B cell (primary cell): ENCODE results near the gene ZNF239. TPM values are rescaled to one million over a fixed set of nuclear protein-coding genes. Genes with fewer than 3 reads are reported as not detected.

ENCODE experiments used
- ATAC-seq: fragments of 200-7000 bp; cut with Tn5 transposase; one replicate; pipeline ENCODE4 v1.10.0; 2021; ENCODE audit warnings: low read depth, mild to moderate bottlenecking, moderate number of reproducible peaks, moderate library complexity
- CTCF ChIA-PET: fragments of 350-600 bp; sonication (Branson Sonifier 250); formaldehyde crosslinking; loops from one replicate; lab custom pipeline; 2021; ENCODE audit warnings: antibody characterized with exemption, inconsistent platforms; lab: Charles Lee
- POLR2A ChIA-PET: fragments of 350-600 bp; sonication (Branson Sonifier 250); formaldehyde crosslinking; loops from one replicate; lab custom pipeline; 2021; ENCODE audit warnings: antibody characterized with exemption; lab: Charles Lee
- DNase-seq: peaks from one replicate; pipeline ENCODE4 v3.0.0; 2013
- H2AFZ ChIP-seq: 2 replicates; pipeline ENCODE4 v1.6.1; 2012; ENCODE audit warnings: mild to moderate bottlenecking, low read depth, low read length; ENCODE audit not compliant: insufficient read depth, poor library complexity, severe bottlenecking
- H3K27ac ChIP-seq, 2 donors: 1 replicate in 1 of 2; 2 replicates in 1 of 2; pipeline ENCODE4 v1.5.1; 2012 to 2013; ENCODE audit warnings: low read length in 2 of 2, mild to moderate bottlenecking in 2 of 2, moderate library complexity in 1 of 2
- H3K27me3 ChIP-seq, 4 experiments: fragments of 200-600 bp in 1 of 4; sonication (generic) in 1 of 4; replicated peaks in 1 of 4; 1 replicate in 2 of 4; 2 replicates in 2 of 4; pipeline versions ENCODE4 v1.6.1 to v1.7.0; 2013 to 2016; ENCODE audit warnings: low read length in 3 of 4, mild to moderate bottlenecking in 2 of 4, mixed read lengths in 1 of 4, moderate library complexity in 1 of 4; ENCODE audit not compliant: insufficient read depth in 4 of 4, control insufficient read depth in 3 of 4; ENCODE audit errors: control extremely low read depth in 1 of 4
- H3K36me3 ChIP-seq, 2 experiments: replicated peaks in 1 of 2; 1 replicate in 1 of 2; 2 replicates in 1 of 2; pipeline versions ENCODE4 v1.6.1 to v1.7.1; 2013; ENCODE audit warnings: low read length in 1 of 2; ENCODE audit not compliant: insufficient read depth in 2 of 2, control insufficient read depth in 1 of 2; ENCODE audit errors: control extremely low read depth in 1 of 2, extremely low read depth in 1 of 2
- H3K4me1 ChIP-seq, 2 donors: fragments of 200-600 bp in 1 of 2; sonication (generic) in 1 of 2; 1 replicate in 1 of 2; 2 replicates in 1 of 2; pipeline versions ENCODE4 v1.5.1 to v1.6.1; 2013 to 2017; ENCODE audit warnings: low read length in 2 of 2; ENCODE audit not compliant: control insufficient read depth in 2 of 2, insufficient read depth in 2 of 2
- H3K4me2 ChIP-seq: replicated peaks from 2 replicates; pipeline ENCODE3; 2012; ENCODE audit warnings: mild to moderate bottlenecking, low read depth, low read length; ENCODE audit not compliant: poor library complexity, severe bottlenecking
- H3K4me3 ChIP-seq, 5 experiments: fragments of 200-600 bp in 1 of 5; sonication (generic) in 1 of 5; 1 replicate in 3 of 5; 2 replicates in 2 of 5; pipeline versions ENCODE4 v1.5.1 to v1.7.0; 2011 to 2016; ENCODE audit warnings: low read length in 4 of 5, mild to moderate bottlenecking in 4 of 5, low read depth in 2 of 5, control low read depth in 1 of 5, moderate library complexity in 1 of 5; ENCODE audit not compliant: insufficient read depth in 1 of 5; ENCODE audit errors: control extremely low read depth in 1 of 5, extremely low read depth in 1 of 5
- H3K79me2 ChIP-seq: fragments of 200-600 bp; sonication (generic); one replicate; pipeline ENCODE4 v1.6.0; 2016; ENCODE audit warnings: low read length; ENCODE audit not compliant: control insufficient read depth, insufficient read depth
- H3K9ac ChIP-seq: fragments of 200-600 bp; sonication (generic); 2 replicates; pipeline ENCODE4 v1.6.1; 2017; ENCODE audit warnings: mild to moderate bottlenecking, low read length, moderate library complexity
- H3K9me3 ChIP-seq, 3 donors: one replicate each; pipeline versions ENCODE4 v1.6.1 to v1.7.1; 2013; ENCODE audit warnings: low read length in 2 of 3; ENCODE audit not compliant: control insufficient read depth in 2 of 3, insufficient read depth in 1 of 3; ENCODE audit errors: control extremely low read depth in 1 of 3
- H4K20me1 ChIP-seq: 2 replicates; pipeline ENCODE4 v1.6.0; 2012; ENCODE audit warnings: mild to moderate bottlenecking, low read length; ENCODE audit not compliant: insufficient read depth, control insufficient read depth, poor library complexity, severe bottlenecking
- H3K27ac Mint-ChIP-seq: one replicate; pipeline ENCODE4 v1.8.0; 2021; ENCODE audit warnings: mixed read lengths
- H3K27me3 Mint-ChIP-seq: one replicate; pipeline ENCODE4 v1.8.0; 2021; ENCODE audit warnings: mixed read lengths
- H3K4me1 Mint-ChIP-seq: one replicate; pipeline ENCODE4 v1.8.0; 2021; ENCODE audit warnings: mixed read lengths
- H3K4me3 Mint-ChIP-seq: one replicate; pipeline ENCODE4 v1.8.0; 2021; ENCODE audit warnings: mixed read lengths
- H3K9me3 Mint-ChIP-seq: one replicate; pipeline ENCODE4 v1.8.0; 2022; ENCODE audit warnings: mixed read lengths; ENCODE audit not compliant: insufficient read depth
- CTCF ChIP-seq: fragments of 200-600 bp; IDR thresholded peaks from one replicate; pipeline ENCODE4 v1.8.0; 2022; ENCODE audit warnings: antibody characterized with exemption, mild to moderate bottlenecking
- EZH2 ChIP-seq: IDR thresholded peaks from 2 replicates; pipeline ENCODE4 v1.6.1; 2012; ENCODE audit warnings: borderline replicate concordance, low read depth, mild to moderate bottlenecking, moderate library complexity, low read length; ENCODE audit not compliant: insufficient read depth, poor library complexity, severe bottlenecking
- WGBS: methylation state at CpG from one replicate; pipeline ENCODE4 v1.1.5; 2013; ENCODE audit warnings: missing lambda C conversion rate; ENCODE audit not compliant: insufficient coverage; 5-methylcytosine and 5-hydroxymethylcytosine counted together
- intact Hi-C: fragments of 100-400 bp; cut with micrococcal nuclease; formaldehyde crosslinking; loops from one replicate; pipeline ENCODE4 v1.10.0; 2022
- polyA plus RNA-seq: library from polyadenylated mRNA; depleted of rRNA; stranded (reverse); fragments of >200 nt; gene quantifications from 2 replicates; pipeline ENCODE4 v1.2.3, GENCODE V29; 2012
- total RNA-seq, 2 donors: library from RNA; stranded (reverse); fragments of 120-200 nt in 1 of 2; gene quantifications; 1 replicate in 1 of 2; 2 replicates in 1 of 2; pipeline versions ENCODE4 v1.2.3 to v1.2.4, GENCODE V29; 2013 to 2022

The ZNF239 gene
- total and polyA plus RNA-seq, 2 donors (not counting 1 experiment from before 2014, with no cell fraction given), result 2.2 to 5.9 TPM

- no peak for ATAC-seq
- Histone ChIP-seq H3K27me3 (no peaks in the 10 kb centered on the region), H3K4me2 (peak overlapping the region; percentile 74), H3K27ac (peak overlapping the region; percentile 40 to 67), H3K9me3 (peaks cover 0 to 15% (median 0%) of the 10 kb centered on the region in 3 donors), H3K4me3 (peak overlapping the region; percentile 42 to 72 (median 60)), H2AFZ (peak overlapping the region; percentile 90), H3K79me2 (no peaks in the 10 kb centered on the region), H4K20me1 (no peaks in the 10 kb centered on the region), H3K4me1 (peaks cover 17 to 27% of the 10 kb centered on the region in 2 donors), H3K9ac (peak overlapping the region; percentile 68), H3K36me3 (no peaks in the 10 kb centered on the region)
- intact Hi-C loops, result loop anchor here (1.0 to 10.0 kb wide), 6 partner anchors 20 to 790 kb away; partner anchors contain the start of genes BMS1, CSGALNACT2, ZNF32 and ZNF485
- TF ChIP-seq EZH2, result no peak
- no peak for TF ChIP-seq CTCF
- no CpG with 5 or more reads among the region's 8 CpGs for WGBS
- Mint-ChIP-seq H3K9me3 (peaks cover 5% of the 10 kb centered on the region), H3K4me1 (peaks cover 43% of the 10 kb centered on the region), H3K4me3 (peak overlapping the region; percentile 93), H3K27ac (peak overlapping the region; percentile 94), H3K27me3 (no peaks in the 10 kb centered on the region)
- CTCF ChIA-PET, result interaction anchor here (0.6 to 1.6 kb wide), 3 partner anchors 20 to 114 kb away, joined by 3 to 5 read pairs (median 4); no protein-coding TSS in a partner anchor
- POLR2A ChIA-PET, result interaction anchor here (0.9 kb wide), 1 partner anchor 138 kb away, joined by 3 read pairs; the partner anchor contains the start of gene ZNF487
- no peak for DNase-seq
Measured at GRCh38 chr10:43574906-43575305, 490 bp upstream of the ZNF239 start.
